NCI-H1417 (cell line): ENCODE results near the gene ADNP.

Source experiments
- DNase-seq, 3 experiments: peaks; one replicate each; lab custom pipeline; 2025; lab: John Stamatoyannopoulos, UW

The ADNP gene

DNA sequence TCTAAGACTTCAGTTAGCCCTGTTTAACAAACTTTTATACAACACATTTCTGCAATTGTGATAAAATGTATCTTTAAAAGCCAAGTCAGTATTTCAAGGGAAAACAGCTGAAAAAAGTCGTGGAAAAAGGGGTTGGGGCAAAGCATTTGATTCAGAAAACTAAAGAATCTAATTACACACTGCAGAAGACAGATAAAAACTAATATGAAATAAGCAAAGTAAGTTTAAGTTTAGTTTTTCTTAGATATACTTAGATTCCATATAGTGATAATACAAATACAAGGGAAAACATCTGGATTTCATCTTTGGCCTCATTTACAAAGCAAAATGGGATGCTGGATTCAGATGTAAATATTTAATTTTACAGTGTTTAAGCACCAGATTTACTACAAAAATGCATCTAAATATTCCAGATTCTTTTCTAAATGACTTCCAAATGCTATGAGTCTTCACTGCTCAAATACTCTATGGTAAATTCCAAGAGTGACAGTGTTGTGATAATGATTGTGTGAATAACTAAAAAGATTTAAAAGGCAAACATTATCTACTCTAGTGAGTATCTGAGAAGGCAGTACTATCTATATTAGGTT lies 1.5 kb upstream of the ADNP start:
- DNase-seq: no peak

GRCh38 chr20:50932016-50932485 lies 814 bp upstream of the ADNP start:
- DNase-seq: no peak

GRCh38 chr20:50930976-50931305 lies 296 bp downstream of the ADNP start:
- DNase-seq: no peak

DNA sequence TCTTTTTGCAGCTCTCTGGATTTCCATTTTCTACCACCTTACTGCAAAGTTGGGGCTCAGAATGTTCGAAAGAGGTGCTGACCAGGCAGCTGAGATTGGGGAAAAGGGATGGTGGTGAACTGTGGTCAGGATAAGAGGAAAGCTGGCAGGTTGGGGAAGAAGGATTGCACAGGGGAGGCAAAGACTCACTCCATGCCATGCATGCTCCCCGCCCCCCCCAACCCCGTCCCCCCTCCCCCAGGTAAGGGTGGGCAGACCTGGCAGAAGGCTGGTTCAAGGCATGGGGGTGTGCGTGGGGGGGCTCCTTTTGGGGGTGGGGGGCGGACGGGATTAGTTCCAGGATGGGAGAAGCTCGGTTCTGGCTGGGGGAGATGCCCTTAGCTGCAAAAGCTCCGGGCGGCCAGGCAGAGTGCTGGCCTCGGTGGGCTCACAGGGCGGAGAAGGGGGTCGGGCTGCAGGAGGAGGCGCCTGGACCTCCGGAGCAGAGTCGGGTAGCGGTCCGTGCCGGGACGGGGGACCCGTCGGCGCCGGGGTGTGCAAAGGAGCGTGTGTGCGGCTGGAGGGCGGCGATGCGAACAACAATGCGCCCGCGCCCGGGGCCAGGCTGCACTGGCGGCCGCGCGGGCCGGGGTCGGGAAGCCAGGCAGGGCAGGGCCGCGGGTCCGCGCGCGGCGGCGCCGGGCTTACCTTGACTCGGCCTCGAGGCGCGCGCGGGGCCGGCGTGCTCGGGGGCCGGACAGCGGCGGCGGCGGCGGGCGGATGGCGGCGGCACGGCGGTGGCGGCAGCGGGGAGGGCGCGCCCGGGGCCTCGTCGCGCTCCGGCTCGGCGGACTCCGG lies 880 bp downstream of the ADNP start:
- DNase-seq: peak in 2 of 3 experiments; percentile 61 to 77

- peak; percentile 74 to 92 (median 89) for DNase-seq
Measured at GRCh38 chr20:50929299-50930138, 1.7 kb downstream of the ADNP start.

DNA sequence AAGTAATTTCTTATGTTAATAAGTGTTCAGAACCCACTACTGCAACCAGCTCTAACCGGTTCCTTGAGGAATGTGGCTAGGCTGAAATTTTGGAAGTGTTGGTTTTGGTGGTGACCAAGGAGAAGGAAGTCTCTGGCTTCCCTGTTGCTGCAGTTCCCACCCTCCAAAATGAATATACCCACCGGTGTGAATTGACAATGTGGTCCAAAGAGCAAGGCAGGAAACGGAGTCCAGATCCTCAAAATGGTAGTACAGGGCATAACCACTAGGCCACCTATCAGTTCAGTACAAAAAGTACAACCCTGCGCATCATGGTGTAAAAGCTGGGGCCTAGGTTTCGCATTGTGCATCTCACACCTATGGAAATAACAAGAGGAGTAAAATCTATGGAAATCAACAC lies 2.8 kb downstream of the ADNP start:
- DNase-seq: no peak

GRCh38 chr20:50926530-50926929 lies 4.7 kb downstream of the ADNP start:
- DNase-seq: no peak

DNA sequence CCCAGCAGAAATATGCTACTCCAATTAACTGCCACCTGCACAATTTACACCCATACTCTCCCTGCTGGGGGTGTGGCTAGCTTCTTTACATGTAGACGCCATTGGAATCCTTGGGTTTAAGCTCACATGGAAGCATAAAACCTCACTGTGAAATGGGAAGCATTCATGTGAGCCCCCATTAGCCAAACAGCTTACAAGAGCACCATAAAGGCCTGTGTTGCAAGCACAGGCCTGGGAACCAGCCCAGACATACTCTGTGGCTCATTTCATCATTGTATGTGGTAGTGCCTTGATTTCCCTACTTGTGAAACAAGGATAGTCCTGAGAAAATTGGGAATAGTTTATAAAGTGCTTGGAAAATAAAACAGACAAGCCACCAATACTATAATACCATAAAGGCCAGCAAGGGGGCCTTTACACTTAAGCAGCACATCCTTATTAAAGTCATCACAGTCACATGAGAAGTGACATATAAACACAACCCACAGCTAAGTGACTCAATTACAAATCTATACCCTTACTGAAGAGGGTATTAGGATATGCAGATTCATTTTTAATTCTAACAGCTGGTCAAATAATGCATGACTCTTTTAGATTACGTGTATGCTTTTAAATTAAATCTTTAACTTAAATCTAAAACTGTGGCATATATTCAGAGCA lies 6.8 kb downstream of the ADNP start:
- no peak for DNase-seq

- no peak for DNase-seq
Measured at GRCh38 chr20:50921803-50922501, 9.3 kb downstream of the ADNP start.

- no peak for DNase-seq
Measured at GRCh38 chr20:50920997-50921396, 10.2 kb downstream of the ADNP start.

- DNase-seq: no peak
Measured at GRCh38 chr20:50919567-50919966, 11.7 kb downstream of the ADNP start.

DNA sequence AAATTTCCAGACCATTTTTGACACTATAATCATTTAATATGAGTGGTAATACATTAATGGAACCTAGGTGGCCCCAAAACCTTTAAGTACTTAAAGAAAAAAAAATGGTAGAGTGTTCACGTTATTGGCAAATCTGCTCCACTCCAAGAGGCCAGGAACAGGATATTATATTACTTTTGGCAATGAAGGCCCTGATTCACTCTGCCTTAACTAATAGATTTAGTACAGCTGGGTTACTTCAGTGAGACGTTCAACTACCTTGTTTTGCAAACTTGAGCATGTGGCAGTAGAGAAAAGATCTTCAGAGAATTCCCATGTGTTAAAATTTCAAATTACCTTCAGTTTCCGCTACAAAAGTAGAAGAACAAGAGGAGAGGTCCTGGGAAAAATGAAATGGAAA lies 12.8 kb downstream of the ADNP start:
- no peak for DNase-seq

DNA sequence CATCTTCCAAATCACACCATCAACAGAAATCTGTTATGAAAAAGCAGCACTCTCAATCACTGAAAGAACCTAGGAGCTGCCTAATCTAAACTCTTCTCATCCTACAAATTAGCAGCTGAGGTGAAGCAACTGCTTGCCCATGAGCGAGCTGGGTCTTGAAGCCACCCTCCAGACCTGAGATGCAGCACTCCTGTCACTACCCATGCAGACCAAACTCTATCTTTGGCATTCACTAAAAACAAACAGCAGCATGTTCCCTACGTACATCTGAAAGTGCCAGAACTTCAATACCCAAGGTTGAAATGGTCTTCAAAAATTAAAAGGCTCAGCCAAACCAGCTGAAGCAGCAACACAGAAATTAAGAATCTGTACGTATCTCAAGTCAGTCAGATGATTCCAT lies 14.3 kb downstream of the ADNP start:
- no peak for DNase-seq

GRCh38 chr20:50916257-50916656 lies 15.0 kb downstream of the ADNP start:
- DNase-seq: no peak

DNA sequence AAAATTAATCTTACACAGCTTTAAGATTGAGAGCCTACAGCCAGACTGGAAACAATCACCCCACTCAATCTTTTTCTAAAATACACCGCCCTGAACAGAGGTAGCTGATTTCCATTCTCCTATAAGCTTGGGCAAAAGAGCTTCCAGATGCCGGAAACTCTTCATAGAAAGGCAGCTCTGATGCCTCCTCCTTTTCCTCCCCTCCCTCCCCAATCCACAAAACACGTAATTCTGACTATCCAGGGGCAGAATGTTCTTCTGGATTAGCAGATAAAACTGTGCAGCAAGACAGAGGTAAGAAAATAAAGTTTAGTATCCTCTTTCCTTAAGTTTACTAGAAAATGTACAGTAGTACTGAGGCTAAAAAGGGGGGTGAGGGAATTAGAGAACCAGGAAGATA lies 15.8 kb downstream of the ADNP start:
- DNase-seq: no peak

DNA sequence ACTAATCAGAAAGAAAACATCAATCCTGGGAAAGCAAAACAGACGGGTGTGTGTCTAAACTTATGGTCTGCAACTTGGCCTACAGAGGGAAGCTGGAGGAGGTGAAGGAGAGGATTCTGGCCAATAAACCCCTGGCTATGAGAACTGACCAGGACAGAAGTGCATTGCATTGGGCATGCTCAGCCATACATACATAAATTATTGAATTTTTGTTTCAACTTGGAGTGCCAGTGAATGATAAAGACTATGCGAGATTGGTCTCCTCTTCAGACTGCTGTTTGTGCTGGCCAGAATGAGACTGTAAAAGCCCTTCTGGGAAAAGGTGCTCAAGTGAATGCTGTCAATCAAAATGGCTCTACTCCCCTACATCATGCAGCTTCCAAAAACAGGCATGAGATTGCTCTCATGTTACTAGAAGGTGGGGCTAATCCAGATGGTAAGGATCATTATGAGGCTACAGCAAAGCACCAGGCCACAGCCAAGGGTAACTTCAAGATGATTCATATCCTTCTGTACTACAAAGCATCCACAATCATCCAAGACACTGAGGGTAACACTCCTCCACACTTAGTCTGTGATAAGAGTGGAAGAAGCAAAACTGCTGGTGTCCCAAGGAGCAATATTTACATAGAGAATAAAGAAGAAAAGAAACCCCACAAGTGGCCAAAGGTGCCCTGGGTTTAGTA lies 17.4 kb downstream of the ADNP start:
- peak in 1 of 3 experiments; percentile 55 for DNase-seq

DNA sequence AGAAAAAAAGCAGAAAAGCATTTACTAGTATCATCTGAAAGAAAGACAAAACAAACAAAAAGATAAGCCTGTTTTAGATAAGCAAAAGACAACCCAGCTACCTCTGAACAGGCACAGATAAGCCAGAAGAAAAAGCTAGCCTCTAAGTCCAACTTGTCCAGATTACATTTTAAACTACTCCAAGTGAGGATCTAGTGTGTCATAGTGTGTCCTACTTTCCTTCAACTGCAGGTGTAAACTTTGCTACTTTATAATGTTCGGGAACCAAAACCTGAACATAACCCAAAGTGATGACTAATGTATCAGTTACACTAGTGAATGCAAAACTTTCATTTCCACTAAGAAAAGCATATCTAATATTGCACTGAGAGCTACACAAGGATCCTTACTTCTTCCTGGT lies 19.5 kb downstream of the ADNP start:
- no peak for DNase-seq

- DNase-seq: no peak
Measured at GRCh38 chr20:50911030-50911429, 20.2 kb downstream of the ADNP start.

- no peak for DNase-seq
Measured at GRCh38 chr20:50909413-50909812, 21.8 kb downstream of the ADNP start.

- DNase-seq: peak in 1 of 3 experiments; percentile 3
Measured at GRCh38 chr20:50904067-50904570, 27.1 kb downstream of the ADNP start.
